ACHN (cell line): ENCODE measurements around the gene NCKAP5.
A peak's percentile ranks its signal among the peaks of the same experiment; 100 is the strongest.

Experiments
- DNase-seq: peaks from one replicate; pipeline ENCODE4 v3.0.0-alpha.2; 2015
- in situ Hi-C: cut with HindIII; loops from 2 replicates; pipeline ENCODE4 v1.10.0; 2017; ENCODE audit warnings: low sequenced_read_pairs, low pct_ligation_motif_present, low pct_unique_long_range_greater_than_20kb

The NCKAP5 gene

DNA sequence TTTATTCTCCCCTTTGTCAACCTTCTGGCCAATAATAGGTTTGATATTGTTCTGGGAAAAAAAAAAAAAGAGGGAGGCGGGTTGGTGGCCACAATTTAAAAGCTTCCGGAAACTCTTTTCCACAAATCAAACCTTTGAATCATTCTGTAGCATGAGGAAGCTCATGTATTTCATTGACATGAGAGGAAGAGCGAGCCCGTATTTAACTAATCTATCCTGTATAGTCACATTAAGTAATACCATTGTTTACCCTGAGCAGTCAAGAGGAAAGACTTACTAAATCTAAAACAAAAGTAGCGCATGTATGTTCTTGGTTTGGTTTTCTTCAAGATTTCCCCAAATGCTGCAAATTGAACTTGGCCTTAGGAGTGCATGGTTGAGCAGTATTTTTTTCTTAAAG lies 120.1 kb downstream of the NCKAP5 start:
- DNase-seq, result no peak
- in situ Hi-C loops, result no loop called here

DNA sequence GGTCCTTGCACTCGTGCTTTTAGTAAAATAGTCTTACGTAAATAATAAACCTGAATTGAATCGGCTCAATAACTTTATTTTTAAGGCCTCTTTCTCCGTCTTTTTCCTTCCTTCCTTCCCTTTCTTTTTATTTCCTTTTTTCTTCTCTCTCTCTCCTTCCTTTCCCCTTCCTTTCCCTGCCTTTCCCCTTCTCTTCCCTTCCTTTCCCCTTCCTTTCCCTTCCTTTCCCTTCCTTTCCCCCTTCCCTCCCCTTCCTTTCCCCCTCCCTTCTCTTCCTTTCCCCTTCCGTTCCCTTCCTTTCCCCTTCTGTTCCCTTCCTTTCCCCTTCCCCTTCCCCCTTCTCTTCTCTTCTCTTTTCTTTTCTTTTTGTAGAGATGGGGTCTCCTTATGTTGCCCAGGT lies 121.0 kb downstream of the NCKAP5 start:
- in situ Hi-C loops, result no loop called here
- no peak for DNase-seq

DNA sequence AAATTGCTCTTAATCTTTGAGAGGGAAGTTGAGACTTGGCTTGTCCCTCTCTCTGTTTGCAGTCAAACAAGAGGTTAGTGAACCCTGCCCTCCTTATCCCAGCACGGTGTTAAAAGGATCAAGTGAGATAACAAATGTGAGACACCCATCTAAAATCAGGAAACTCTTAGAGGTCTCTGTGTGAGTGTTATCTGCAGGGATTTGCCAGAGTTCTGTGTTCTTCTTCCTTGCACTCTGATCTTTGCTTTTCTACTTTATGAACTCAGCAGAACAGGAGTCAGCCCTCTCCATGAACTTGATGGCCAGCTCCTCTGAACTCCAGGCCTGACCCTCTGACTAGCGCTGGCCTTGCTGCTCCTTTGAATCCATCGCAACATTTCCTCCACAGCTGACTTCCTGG lies 123.8 kb downstream of the NCKAP5 start:
- in situ Hi-C loops, result no loop called here
- no peak for DNase-seq

DNA sequence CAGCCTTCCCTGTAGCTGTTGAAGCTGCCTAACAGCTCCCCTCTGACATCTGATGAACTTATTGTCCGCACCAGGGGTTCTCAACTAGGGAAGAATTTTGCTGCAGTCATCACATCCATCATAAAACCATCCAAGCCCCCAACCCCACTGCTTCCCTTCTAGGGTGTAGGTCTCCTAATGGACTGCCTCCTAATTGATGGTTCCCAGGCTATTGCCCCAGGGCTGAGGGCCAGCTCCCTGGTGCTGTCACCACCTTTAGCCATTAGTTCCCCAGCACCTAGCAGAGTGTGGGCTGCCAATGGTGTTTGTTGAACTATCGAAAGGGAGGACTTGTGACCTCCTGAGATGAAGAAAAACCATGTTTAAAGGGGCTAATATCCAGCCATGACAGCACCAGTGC lies 125.9 kb downstream of the NCKAP5 start:
- DNase-seq, result no peak
- in situ Hi-C loops, result no loop called here

DNA sequence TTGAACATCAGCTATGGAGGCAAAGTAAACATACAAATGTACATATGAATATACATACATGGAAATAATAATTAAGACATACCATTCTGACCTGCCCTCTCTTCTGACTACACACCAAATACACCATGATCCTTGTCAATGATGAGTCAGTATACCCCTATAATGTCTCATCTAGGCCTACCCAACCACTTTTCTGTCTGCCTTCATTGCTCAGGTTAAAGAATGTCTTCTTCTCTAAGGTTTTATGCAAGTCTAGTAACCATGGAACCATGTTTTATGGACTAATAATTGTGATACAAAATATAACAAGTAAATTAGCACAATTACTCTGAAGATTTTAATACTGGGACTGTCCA lies 128.7 kb downstream of the NCKAP5 start:
- DNase-seq, result no peak
- in situ Hi-C loops, result no loop called here

DNA sequence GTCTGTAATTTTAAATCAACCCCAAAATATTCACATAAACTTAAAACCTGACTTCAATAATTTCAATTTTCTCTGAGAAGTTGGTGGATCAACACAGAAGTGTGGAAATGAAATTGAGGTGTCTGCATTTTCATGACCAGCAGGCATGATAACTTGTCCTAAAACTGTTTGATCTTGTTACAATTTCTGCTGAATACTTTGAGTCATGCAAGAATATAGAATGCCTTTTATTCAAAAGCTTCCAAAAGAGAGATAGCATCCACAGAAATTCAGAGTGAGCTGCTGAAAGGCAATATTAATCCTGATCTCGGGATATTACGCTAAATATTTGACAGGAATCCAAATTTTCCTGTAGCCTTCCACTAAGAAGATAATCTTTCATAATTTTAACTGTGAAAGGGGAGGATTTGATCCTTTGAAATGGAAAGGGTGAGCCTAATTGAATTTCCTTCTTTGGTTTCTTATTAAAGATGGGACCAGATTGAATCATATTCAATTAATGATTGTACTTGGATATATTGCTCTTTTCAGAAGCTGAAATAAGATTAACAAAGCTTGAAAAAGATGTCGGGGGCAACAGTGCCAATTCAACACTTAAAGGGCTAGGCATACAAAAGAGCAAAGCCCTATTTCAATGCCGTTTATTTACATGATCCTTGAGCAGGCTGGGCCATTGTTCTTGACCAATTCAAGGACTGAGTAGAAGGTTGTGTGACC lies 129.3 kb downstream of the NCKAP5 start:
- in situ Hi-C loops, result no loop called here
- no peak for DNase-seq

DNA sequence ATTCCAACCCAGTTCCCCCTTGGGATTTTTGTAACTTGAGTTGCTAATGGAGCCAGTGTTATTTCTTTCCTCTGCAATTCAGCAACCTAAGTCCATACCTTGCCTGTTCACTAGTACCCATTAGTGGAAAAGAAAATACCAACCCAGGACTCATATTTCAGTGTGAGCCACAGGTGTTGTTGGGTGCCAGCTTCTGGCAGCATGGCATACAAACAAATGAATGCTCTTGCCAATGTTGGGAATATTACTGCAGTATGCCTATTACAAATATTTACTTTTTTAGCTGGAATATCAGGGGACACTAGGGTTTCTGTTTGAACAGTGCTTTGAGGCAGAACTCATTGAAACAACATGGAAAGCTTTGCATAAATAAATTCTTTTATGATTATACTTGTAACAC lies 130.2 kb downstream of the NCKAP5 start:
- in situ Hi-C loops, result no loop called here
- no peak for DNase-seq

DNA sequence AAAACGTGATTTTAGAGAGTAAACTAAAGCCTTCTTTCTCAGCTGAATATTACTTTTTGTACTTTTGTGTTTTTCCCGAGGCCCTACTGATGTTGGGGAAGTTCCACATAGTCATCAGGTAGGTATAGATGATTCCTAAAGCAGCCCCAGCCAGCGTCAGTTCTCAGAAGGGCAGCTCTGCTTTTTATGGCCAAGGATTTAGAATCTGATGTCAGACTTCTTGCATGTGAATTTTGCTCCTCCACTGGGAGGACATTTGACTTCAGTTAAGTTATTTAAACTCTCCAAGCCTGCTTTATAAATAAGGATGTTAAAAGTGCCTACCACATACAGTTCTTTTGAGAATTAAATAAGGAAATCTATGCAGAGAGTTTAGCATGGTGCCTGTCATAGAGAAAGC lies 130.8 kb downstream of the NCKAP5 start:
- in situ Hi-C loops, result no loop called here
- no peak for DNase-seq

DNA sequence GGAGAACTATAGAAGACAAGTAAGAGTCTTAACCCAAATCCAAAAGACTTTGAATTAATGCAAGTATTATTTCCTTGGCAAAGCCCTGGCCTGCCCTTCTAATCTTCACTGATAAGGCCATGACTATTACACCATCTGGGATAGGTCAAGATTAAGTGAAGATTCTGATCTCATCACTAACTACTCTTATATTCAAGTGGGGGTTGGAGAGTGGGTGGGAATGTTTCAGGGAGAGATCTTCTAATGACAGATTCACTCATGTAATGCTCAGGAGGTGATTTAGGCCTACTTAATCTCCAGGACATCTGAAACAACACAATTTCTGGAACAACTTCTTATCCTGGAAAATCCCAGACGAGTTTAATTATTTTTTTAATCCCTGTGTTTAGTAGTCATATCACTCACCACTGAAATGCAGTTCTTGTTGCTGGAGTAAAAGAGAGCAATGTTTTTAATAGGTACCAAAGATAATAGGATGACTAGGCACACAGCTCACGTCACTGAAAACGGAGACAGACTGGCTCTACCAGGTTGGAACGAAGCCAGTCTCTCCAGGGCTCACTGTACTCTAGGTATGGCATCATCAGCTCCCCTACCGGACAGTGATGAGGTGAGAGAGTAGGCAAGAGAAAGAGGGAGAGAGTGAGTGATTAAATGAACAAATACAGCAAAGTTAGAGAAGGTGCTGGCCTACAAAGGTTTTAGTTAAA lies 133.1 kb downstream of the NCKAP5 start:
- DNase-seq, result peak; percentile 54
- in situ Hi-C loops, result no loop called here

DNA sequence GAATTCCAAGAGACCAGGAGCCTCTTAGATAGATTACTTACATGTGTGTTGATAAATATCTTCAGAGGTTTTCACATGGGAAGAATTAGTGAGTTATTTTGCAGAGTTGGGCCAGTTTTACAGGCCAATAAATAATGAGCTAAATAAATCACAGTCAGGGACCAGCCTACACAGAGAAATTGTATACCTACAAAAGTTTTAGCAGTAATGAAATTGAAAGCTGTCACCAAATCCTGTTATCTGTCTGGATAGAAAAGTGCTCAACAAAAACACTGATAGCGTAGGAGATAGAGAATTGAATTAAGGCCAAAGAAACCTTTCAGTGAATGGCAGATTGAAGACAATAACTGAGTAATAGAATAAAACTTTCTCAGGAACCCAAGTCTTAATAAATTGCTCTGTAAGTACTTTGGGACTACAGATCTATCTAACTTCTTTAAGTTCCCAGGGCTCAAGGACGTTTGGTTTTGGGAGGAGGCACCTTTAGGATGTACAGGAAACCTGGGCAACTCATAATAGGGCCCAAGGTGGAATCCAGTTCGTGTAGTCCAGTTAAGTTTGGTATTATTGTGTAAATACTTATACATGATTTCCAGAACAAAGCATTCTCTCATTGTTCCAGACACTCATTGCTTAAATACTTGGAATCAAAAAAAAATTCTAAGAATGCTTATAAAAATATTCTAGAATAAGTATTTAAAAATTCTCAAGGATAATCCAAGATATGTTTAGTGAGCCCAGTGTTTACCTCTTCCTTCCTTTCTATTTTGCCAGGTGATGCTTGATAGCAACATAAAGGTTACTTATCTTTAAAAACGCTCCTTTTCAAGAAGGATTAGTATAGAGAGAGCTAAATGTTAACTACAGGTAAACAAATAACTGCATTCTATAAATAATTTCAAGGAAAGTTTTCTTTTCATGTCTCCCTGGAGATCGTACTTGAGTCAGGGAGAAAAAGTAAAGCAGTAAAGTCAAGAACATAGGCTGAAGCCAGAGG lies 134.5 kb downstream of the NCKAP5 start:
- no peak for DNase-seq
- in situ Hi-C loops, result no loop called here

DNA sequence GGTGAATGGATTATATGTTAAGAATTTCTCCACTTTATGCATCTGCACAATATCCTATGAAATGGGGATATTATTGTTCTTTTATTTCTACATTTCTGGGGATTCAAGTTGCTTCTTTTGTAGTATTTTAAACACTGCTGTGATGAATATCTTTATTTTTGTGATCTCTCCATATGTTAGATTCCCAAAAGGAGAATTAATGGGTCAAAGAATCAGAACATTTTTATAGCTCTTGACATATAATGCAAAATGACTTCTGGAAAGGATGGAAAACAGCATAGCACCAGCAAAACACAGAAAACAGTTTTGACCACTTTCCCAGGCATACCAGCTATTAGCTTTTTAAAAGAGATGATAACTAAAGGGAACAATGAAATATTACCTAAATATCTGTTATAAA lies 135.5 kb downstream of the NCKAP5 start:
- in situ Hi-C loops, result no loop called here
- DNase-seq, result no peak

DNA sequence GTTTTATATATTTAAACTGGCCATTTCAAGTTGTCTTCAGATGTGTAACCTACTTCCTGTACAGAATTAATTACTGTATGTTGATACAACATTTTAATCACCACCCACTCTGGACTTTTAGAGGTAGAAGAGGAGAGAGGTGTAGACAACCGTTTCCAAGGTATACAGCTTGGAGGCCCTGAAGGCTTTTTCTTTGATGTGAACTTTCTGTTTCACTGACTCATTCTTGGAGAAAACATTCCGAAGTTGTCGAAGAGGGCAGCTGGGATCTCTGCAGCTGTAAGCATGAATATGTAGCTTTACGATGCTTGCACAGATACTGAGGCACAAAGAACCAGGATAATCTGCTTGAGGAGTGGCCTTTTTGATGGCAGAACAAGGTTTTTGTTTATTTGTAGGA lies 137.0 kb downstream of the NCKAP5 start:
- in situ Hi-C loops, result no loop called here
- no peak for DNase-seq

DNA sequence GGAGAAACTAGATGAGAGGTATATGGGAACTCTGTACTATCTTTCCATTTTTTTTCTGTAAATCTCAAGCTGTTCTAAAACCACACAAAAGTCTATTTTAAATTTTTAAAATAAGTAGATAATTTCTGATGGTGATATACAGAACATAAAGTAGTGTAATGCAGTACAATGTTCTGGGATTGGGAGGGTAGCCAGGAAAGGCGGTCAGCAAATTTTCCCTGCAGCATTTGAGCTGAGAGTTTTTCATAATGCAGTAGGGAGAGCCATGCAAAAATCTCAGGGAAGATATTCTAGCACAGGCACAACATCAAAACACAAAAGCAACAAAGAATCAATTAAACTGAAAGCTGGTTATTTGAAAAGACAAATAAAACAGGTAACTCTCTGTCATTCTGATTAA lies 141.5 kb downstream of the NCKAP5 start:
- in situ Hi-C loops, result no loop called here
- no peak for DNase-seq

DNA sequence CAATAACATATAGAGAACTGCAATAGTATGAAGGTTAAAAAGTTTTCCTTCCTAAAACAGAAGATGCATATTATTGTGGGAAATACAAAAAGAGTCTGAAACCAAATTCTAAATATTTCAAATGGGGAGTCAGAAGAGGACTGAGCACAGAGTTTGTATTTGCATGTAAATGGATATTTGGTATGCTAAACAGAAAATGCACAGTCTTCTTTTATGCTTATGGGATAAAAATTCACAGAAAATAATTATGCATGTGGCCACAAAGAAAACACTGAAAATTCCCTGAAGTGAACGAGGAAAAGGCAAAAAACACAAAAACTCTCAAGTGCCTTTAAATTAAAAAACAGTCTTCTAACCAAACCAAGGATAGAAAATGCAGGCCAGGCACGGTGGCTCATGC lies 142.7 kb downstream of the NCKAP5 start:
- in situ Hi-C loops, result no loop called here
- no peak for DNase-seq

DNA sequence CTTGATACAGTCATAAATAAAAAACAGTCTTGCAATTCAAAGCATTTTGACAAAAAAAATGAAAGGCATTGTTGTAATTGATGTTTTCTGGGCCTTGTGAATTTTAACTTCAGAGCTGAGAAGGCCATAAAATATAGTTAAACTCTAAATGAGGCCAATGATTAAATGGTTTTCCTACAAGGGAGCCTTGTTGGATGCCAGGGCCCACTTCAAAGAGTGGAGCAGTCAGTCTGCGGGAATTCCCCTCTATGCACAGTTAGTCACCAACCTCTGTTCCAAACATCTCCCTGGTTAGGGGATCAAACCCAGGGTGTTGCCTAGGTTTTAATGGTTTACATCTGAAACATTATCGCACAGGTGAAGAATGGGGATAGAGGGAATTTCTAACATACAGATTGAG lies 143.4 kb downstream of the NCKAP5 start:
- in situ Hi-C loops, result no loop called here
- peak; percentile 19 for DNase-seq

DNA sequence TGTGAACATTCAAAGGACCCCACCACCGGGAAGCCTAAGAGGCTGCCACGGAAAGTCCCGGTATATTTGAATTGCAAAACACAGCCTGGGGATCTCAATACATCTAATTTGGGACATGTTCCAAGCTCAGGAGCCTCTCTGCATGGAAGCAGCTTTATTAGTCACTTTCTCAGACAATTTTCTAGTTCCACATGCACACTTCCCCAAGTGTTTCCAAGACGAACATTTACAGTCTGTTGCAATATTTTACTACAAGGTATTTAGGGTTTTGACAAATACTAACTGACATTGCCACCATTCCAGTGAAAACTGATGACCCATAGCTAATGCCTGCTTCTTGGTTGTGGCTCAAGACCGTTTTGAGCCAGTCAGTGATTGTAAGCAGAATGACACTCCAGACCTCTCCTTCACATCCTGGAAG lies 145.3 kb downstream of the NCKAP5 start:
- in situ Hi-C loops, result no loop called here
- DNase-seq, result peak; percentile 27

DNA sequence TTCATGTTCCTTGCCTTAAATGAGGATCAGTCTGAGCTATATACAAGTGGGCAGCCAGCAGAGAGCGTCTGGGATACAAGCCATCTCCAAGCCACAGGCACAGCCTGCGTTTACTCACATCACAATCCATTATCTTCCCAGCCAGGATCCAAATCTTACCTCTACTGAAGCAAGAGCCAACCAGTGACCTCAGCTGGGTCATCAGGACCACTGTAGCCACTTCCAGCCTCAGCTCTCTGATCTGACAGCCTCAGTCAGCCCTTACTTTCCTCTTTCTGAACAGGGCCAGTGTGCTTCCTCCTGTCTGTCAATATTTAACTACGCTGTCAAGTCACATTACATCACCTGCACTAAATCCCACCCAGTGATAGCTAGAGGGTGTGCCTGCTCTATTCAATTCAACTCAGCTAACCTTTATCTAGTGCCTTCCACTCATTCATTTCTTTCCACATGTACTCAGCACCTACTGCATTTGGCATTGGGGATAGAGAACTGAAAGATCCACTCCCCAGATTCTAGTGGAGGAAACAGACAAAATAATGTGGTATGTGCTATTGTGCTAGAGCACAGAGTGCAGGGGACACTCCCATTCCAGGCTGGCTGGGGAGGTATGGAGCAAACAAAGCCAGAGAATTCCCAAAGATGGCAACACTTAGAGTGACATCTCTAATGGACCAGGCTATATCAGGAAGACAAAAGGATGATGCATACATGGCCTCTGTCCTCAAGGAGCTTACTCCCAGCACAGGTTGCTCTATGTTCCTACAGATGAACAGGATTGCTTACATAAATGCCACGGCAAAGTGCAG lies 146.5 kb downstream of the NCKAP5 start:
- peak; percentile 56 for DNase-seq
- in situ Hi-C loops, result no loop called here

DNA sequence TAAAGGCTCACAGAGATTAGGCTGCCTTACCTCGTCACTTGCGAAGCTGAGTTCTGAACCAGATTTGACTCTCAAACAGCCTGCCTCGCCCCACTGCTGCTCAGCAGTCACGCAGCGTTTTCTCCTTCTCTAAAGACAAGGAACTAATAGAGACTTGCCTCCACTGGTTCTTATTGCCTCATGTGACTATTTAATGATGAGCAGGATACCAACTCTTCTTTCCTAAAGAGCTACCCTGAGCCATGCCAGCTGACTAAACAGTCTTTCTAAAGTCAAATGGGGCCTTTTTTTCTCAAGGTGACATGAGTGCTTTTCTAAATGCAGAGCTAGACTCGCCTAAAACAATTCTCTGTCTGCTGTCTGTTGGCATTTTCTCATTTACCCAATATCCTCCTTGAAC lies 147.5 kb downstream of the NCKAP5 start:
- no peak for DNase-seq
- in situ Hi-C loops, result no loop called here

DNA sequence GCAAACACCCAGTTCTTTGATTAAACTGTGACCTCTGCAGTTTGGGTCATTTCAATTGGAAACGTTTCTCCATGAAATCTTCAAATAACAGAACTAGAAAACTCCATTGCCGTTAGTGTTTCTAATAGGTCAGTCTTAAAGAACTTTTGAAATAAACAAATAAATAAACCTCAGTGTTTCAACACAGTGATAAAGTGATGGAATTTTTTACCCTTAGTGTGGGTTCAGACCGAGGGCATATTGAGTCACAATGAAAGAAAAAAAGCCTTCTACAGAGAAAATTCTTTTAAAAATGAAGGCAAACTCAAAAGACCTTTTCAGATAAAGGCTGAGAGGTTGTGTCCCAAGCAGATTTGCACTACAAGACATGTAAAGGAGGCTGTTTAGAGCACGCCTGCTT lies 149.6 kb downstream of the NCKAP5 start:
- in situ Hi-C loops, result no loop called here
- DNase-seq, result no peak
